ENCODE data around the gene CDK2.

The CDK2 gene

DNA sequence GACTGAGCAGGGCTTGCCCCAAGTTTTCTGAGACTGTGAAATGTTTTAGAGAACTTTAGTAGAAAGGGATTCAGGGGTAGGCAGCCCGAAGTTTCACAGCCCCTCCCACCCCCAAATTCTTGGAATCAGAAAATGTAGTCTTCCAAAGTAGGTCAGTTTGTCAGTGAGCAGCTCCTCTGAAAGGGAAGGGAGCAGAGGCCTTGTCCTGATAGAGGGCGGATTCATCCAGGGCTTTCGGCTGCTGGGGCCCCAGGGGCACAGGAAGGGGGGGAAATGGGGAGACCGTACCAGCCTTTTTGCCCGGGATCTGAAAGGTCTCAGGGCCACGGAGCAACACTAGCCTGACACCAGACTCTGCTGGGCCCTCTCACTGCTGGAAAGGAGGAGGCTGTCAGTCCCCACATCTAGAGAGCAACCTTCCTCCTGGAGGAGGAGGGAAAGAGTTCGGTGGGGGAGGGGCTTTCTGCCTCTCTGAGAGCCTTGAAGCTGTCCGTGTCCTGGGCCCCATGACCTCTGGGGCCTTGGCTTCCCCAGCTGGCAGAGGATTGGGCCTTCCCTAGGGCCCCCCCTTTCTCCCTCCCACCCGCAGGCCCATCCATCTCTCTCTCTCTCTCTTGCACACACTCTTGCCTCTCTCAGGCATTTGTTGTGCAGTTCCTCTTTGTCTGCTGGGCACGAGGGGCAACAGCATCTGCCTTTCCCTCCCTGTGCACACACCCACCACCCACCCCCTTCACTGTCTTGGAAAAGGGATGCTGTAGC, 54.0 kb downstream of the CDK2 start, which contains the start of gene IKZF4:
IKZF4 (plus strand) TSS at position 621 of the 762 bp plus-strand sequence. CDS start 451 bp downstream, outside the sequence.
- ChIA-PET POLR2A (interaction anchor here (0.6 kb wide), 1 partner anchor 47 kb away, joined by 3 read pairs; the partner anchor contains the start of gene RAB5B), CTCF (interaction anchor here (1.1 to 6.3 kb wide), 6 partner anchors 8 to 282 kb away, joined by 3 to 47 read pairs (median 4); partner anchors contain the start of gene SUOX)
- no peak for DNase-seq (ENCODE audit: low read depth, low spot score)
- TF ChIP-seq CTCF (IDR thresholded peaks at IDR 0.05; ENCODE audit: insufficient read depth, low read length, missing control alignments) = no peak
- H3K4me3 ChIP-seq (ENCODE audit: low read depth, low read length) = peak within 1 kb of the TSS; percentile 49

GRCh38 chr12:56021889-56022497, 55.4 kb downstream of the CDK2 start:
- ChIA-PET CTCF (interaction anchor here (0.6 to 6.3 kb wide), 6 partner anchors 7 to 283 kb away, joined by 3 to 47 read pairs (median 4); partner anchors contain the start of gene SUOX), POLR2A (interaction anchor here (0.9 kb wide), 1 partner anchor 15 kb away, joined by 3 read pairs; no protein-coding TSS in a partner anchor)
- DNase-seq (ENCODE audit: low read depth, low spot score) = no peak
- peak overlapping the region; percentile 49 for H3K4me3 ChIP-seq (ENCODE audit: low read depth, low read length)
- TF ChIP-seq CTCF (IDR thresholded peaks at IDR 0.05; ENCODE audit: insufficient read depth, low read length, missing control alignments) = no peak

Data from AG04449 (cell line).